Keratinocyte (primary cell): Measurements from ENCODE around the gene COPG2. TPM values are rescaled to one million over a fixed set of nuclear protein-coding genes. Genes with fewer than 3 reads are reported as not detected.

Experiments used
- DNase-seq: peaks from one replicate; pipeline ENCODE4 v3.0.0-alpha.2; 2011; ENCODE audit warnings: low read depth, missing footprints, low spot score
- FAIRE-seq: peaks from 2 replicates; lab custom pipeline; 2011; peaks lifted over from hg19 to GRCh38; lab: Jason Lieb, UNC
- H2AFZ ChIP-seq: 2 replicates; pipeline ENCODE4 v1.6.0; 2012; ENCODE audit warnings: low read length, control low read depth, inconsistent platforms; ENCODE audit not compliant: control insufficient read depth
- H3K27ac ChIP-seq: 2 replicates; pipeline ENCODE4 v1.5.1; 2011; ENCODE audit warnings: low read length; ENCODE audit not compliant: control insufficient read depth, insufficient read depth
- H3K27me3 ChIP-seq: 3 replicates; pipeline ENCODE4 v1.6.0; 2011; ENCODE audit warnings: low read length; ENCODE audit not compliant: control insufficient read depth, insufficient read depth; ENCODE audit errors: extremely low read depth
- H3K36me3 ChIP-seq, 2 experiments: 2 replicates in 1 of 2; 3 replicates in 1 of 2; pipeline ENCODE4 v1.5.1; 2011; ENCODE audit warnings: low read length in 2 of 2, mild to moderate bottlenecking in 1 of 2; ENCODE audit not compliant: control insufficient read depth in 2 of 2, insufficient read depth in 2 of 2; ENCODE audit errors: extremely low read depth in 1 of 2
- H3K4me1 ChIP-seq: 3 replicates; pipeline ENCODE4 v1.5.1; 2011; ENCODE audit warnings: low read length; ENCODE audit not compliant: control insufficient read depth, insufficient read depth; ENCODE audit errors: extremely low read depth
- H3K4me2 ChIP-seq: 3 replicates; pipeline ENCODE4 v1.6.0; 2011; ENCODE audit warnings: low read depth, low read length; ENCODE audit not compliant: control insufficient read depth, insufficient read depth; ENCODE audit errors: extremely low read depth
- H3K4me3 ChIP-seq, 3 experiments: fragments of 200-600 bp in 1 of 3; sonication (generic) in 1 of 3; 2 replicates in 2 of 3; 3 replicates in 1 of 3; pipeline ENCODE4 v1.5.1; 2011 to 2016; ENCODE audit warnings: low read length in 3 of 3, mild to moderate bottlenecking in 3 of 3, control low read depth in 2 of 3, inconsistent platforms in 1 of 3, low read depth in 1 of 3, mixed read lengths in 1 of 3, mixed run types in 1 of 3, moderate library complexity in 1 of 3; ENCODE audit not compliant: control insufficient read depth in 2 of 3, insufficient read depth in 2 of 3; ENCODE audit errors: extremely low read depth in 1 of 3
- H3K79me2 ChIP-seq: 2 replicates; pipeline ENCODE4 v1.6.0; 2012; ENCODE audit warnings: low read length; ENCODE audit not compliant: control insufficient read depth, insufficient read depth
- H3K9ac ChIP-seq: 3 replicates; pipeline ENCODE4 v1.6.0; 2011; ENCODE audit warnings: low read length; ENCODE audit not compliant: control insufficient read depth, insufficient read depth; ENCODE audit errors: extremely low read depth
- H3K9me1 ChIP-seq: 3 replicates; pipeline ENCODE4 v1.6.0; 2011; ENCODE audit warnings: low read length; ENCODE audit not compliant: control insufficient read depth, insufficient read depth; ENCODE audit errors: extremely low read depth
- H3K9me3 ChIP-seq: 2 replicates; pipeline ENCODE4 v1.5.1; 2012; ENCODE audit warnings: low read depth, low read length; ENCODE audit not compliant: control insufficient read depth
- H4K20me1 ChIP-seq: 3 replicates; pipeline ENCODE4 v1.6.0; 2011; ENCODE audit warnings: low read length; ENCODE audit not compliant: control insufficient read depth, insufficient read depth; ENCODE audit errors: extremely low read depth
- CTCF ChIP-seq, 3 experiments: IDR thresholded peaks in 1 of 3; conservative IDR thresholded peaks in 1 of 3; optimal IDR thresholded peaks in 1 of 3; 2 replicates in 2 of 3; 3 replicates in 1 of 3; pipeline versions ENCODE3 to v1.5.1; 2011; ENCODE audit warnings: low read length in 3 of 3, mild to moderate bottlenecking in 3 of 3, moderate library complexity in 2 of 3, control low read depth in 1 of 3, inconsistent platforms in 1 of 3; ENCODE audit not compliant: insufficient read depth in 2 of 3; ENCODE audit errors: extremely low read depth in 1 of 3
- EZH2 ChIP-seq: IDR thresholded peaks from one replicate; pipeline ENCODE4 v1.6.1; 2012; ENCODE audit warnings: inconsistent platforms, mild to moderate bottlenecking, low read length, moderate library complexity
- dilution Hi-C: fragments of 300-500 bp; cut with MboI; formaldehyde crosslinking; loops from one replicate; pipeline ENCODE4 v1.7.0; 2020; ENCODE audit warnings: low sequenced_read_pairs; ENCODE audit not compliant: extremely low pct_ligation_motif_present
- polyA plus RNA-seq, 5 experiments: library from polyadenylated mRNA; depleted of rRNA in 3 of 5; stranded (reverse) in 3 of 5; stranded (forward) in 1 of 5; unstranded in 1 of 5; fragments of >200 nt; gene quantifications; 1 replicate in 1 of 5; 2 replicates in 3 of 5; 3 replicates in 1 of 5; pipeline versions ENCODE4 v1.2.1 to v1.2.3, GENCODE V29; 2011 to 2012; ENCODE audit warnings: missing spikeins in 2 of 5, low read depth in 1 of 5, low replicate concordance in 1 of 5

The COPG2 gene
- polyA plus RNA-seq, 1 donor (not counting 4 experiments of a cell fraction or from before 2014, with no cell fraction given) = 38.8 TPM

- Histone ChIP-seq H3K9me1 (no peaks in the 10 kb centered on the region), H3K9ac (no peak overlapping the region), H3K9me3 (no peaks in the 10 kb centered on the region), H3K4me2 (no peak overlapping the region), H3K36me3 (no peaks in the 10 kb centered on the region), H3K4me3 (no peak overlapping the region), H3K27ac (no peak overlapping the region), H4K20me1 (no peaks in the 10 kb centered on the region), H3K79me2 (no peaks in the 10 kb centered on the region), H3K4me1 (no peaks in the 10 kb centered on the region), H3K27me3 (peaks cover 2% of the 10 kb centered on the region), H2AFZ (no peak overlapping the region)
- no peak for DNase-seq
- dilution Hi-C loops = no loop called here
- no peak for FAIRE-seq
- TF ChIP-seq EZH2 (no peak), CTCF (optimal IDR thresholded peaks at IDR 0.05 in 1 of 3, IDR thresholded peaks at IDR 0.05 in 1 of 3, conservative IDR thresholded peaks at IDR 0.05 in 1 of 3; ENCODE audit: extremely low read depth in 1 of 3, insufficient read depth in 2 of 3, low read length in 3 of 3) (no peak)
Measured at GRCh38 chr7:130476297-130477150, 192.0 kb downstream of the COPG2 start.

GRCh38 chr7:130475776-130476175 is 192.8 kb downstream of the COPG2 start:
- dilution Hi-C loops = no loop called here
- Histone ChIP-seq H3K9me3 (no peaks in the 10 kb centered on the region), H3K27ac (no peak overlapping the region), H3K9ac (no peak overlapping the region), H3K27me3 (peaks cover 2% of the 10 kb centered on the region), H3K4me2 (no peak overlapping the region), H3K9me1 (no peaks in the 10 kb centered on the region), H4K20me1 (no peaks in the 10 kb centered on the region), H3K36me3 (no peaks in the 10 kb centered on the region), H3K4me1 (no peaks in the 10 kb centered on the region), H2AFZ (no peak overlapping the region), H3K79me2 (no peaks in the 10 kb centered on the region), H3K4me3 (no peak overlapping the region)
- TF ChIP-seq EZH2 = no peak
- TF ChIP-seq CTCF (optimal IDR thresholded peaks at IDR 0.05 in 1 of 3, IDR thresholded peaks at IDR 0.05 in 1 of 3, conservative IDR thresholded peaks at IDR 0.05 in 1 of 3; ENCODE audit: extremely low read depth in 1 of 3, insufficient read depth in 2 of 3, low read length in 3 of 3) = no peak
- no peak for FAIRE-seq
- DNase-seq = no peak
